Mucosa of descending colon (tissue), 3 donors: ENCODE measurements around the gene TFDP1. TPM values are rescaled to one million over a fixed set of nuclear protein-coding genes. Genes with fewer than 3 reads are reported as not detected.

Source experiments
- ATAC-seq: fragments of 200-7000 bp; cut with Tn5 transposase; one replicate; pipeline ENCODE4 v1.9.1; 2020; ENCODE audit warnings: mild to moderate bottlenecking, moderate library complexity
- DNase-seq, 3 donors: peaks; one replicate each; pipeline ENCODE4 v3.0.0-alpha.2; 2020
- H3K36me3 ChIP-seq: fragments of 200-600 bp; one replicate; pipeline ENCODE4 v1.8.0; 2021; ENCODE audit warnings: low read depth, mild to moderate bottlenecking
- H3K4me1 ChIP-seq: fragments of 200-600 bp; one replicate; pipeline ENCODE4 v1.8.0; 2021; ENCODE audit warnings: low read depth, mild to moderate bottlenecking
- H3K4me3 ChIP-seq: fragments of 200-600 bp; one replicate; pipeline ENCODE4 v1.8.0; 2021; ENCODE audit warnings: mild to moderate bottlenecking
- H3K9me3 ChIP-seq: fragments of 200-600 bp; one replicate; pipeline ENCODE4 v1.8.0; 2021; ENCODE audit warnings: mild to moderate bottlenecking
- intact Hi-C, 2 donors: fragments of 100-400 bp; cut with DNase I in 1 of 2; cut with micrococcal nuclease in 1 of 2; formaldehyde crosslinking; loops; one replicate each; pipeline versions ENCODE4 v1.11.0 to v1.11.1; 2022; cut with DNase I, micrococcal nuclease
- total RNA-seq, 3 donors: library from RNA; stranded (reverse); fragmentation: NEBNext Ultra II Directional in 2 of 3; extraction: Animal tissue kit (Norgen Biotek cat#: 25700) in 2 of 3; gene quantifications; one replicate each; pipeline versions ENCODE4 v1.2.1 to v1.2.4, GENCODE V29; 2021 to 2023
- TF ChIP-seq, protein P1 (sequence below): fragments of 200-600 bp; IDR thresholded peaks from one replicate; pipeline ENCODE4 v1.8.0; 2022; ENCODE audit warnings: antibody characterized with exemption, mild to moderate bottlenecking
- donor health status: DM: no; HTN: no; CAD: no; lungs with moderate emphysema.
- donor health status: DM: no; HTN: no; CAD: no.
- donor health status: DM: no; HTN: yes; CAD: no.

The TFDP1 gene
- total RNA-seq, 3 donors from 2014 or later = 52.7 to 66.4 (median 54.3) TPM

DNA sequence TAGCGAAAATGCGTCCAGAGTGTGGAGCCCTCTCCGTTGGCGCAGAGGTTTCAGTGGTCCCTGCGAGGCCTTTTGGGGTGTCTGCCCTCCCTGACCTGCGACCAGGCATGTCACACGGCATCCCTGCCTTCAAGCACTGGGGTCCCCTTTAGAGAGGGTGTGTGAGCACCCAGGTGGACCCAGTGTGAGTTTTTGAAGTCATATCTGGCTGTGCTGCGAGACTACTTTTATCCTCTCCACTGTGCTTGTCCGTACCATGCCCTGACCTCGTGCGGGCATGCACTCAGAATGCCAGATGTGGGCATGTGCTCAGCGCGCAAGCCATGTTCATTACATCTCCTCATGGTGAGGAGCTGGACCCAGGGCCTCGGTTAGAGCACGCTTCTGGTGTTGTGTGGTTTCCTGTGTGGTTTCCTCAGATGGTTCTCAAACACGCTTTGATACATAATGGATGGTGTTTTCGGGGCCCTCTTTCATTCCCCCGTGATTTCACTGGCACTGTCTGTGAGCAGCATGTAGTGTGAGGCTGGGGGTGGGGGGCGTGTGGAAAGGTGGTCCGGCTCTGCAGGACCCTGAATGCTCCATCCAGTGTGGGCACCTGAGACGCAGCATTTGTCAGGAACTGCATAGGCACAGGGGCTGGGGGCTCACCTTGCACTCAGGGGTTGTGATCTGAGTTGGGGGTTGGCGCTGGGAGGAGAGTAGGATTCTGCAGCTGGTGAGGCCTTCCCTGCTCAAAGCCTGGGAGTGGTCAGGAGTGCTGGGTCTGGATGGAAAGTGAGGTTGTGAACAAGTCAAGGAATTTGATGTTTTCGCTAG lies 2.3 kb downstream of the TFDP1 start:
- TF ChIP-seq, protein P1, sequence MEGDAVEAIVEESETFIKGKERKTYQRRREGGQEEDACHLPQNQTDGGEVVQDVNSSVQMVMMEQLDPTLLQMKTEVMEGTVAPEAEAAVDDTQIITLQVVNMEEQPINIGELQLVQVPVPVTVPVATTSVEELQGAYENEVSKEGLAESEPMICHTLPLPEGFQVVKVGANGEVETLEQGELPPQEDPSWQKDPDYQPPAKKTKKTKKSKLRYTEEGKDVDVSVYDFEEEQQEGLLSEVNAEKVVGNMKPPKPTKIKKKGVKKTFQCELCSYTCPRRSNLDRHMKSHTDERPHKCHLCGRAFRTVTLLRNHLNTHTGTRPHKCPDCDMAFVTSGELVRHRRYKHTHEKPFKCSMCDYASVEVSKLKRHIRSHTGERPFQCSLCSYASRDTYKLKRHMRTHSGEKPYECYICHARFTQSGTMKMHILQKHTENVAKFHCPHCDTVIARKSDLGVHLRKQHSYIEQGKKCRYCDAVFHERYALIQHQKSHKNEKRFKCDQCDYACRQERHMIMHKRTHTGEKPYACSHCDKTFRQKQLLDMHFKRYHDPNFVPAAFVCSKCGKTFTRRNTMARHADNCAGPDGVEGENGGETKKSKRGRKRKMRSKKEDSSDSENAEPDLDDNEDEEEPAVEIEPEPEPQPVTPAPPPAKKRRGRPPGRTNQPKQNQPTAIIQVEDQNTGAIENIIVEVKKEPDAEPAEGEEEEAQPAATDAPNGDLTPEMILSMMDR = no peak
- H3K4me3 ChIP-seq = no peak overlapping the region
- no peaks in the 10 kb centered on the region for H3K36me3 ChIP-seq
- no peaks in the 10 kb centered on the region for H3K9me3 ChIP-seq
- DNase-seq (peak in 1 of 3 donors; percentile 27), ATAC-seq (no peak)
- intact Hi-C loops = no loop called here
- H3K4me1 ChIP-seq = peaks cover 10% of the 10 kb centered on the region

DNA sequence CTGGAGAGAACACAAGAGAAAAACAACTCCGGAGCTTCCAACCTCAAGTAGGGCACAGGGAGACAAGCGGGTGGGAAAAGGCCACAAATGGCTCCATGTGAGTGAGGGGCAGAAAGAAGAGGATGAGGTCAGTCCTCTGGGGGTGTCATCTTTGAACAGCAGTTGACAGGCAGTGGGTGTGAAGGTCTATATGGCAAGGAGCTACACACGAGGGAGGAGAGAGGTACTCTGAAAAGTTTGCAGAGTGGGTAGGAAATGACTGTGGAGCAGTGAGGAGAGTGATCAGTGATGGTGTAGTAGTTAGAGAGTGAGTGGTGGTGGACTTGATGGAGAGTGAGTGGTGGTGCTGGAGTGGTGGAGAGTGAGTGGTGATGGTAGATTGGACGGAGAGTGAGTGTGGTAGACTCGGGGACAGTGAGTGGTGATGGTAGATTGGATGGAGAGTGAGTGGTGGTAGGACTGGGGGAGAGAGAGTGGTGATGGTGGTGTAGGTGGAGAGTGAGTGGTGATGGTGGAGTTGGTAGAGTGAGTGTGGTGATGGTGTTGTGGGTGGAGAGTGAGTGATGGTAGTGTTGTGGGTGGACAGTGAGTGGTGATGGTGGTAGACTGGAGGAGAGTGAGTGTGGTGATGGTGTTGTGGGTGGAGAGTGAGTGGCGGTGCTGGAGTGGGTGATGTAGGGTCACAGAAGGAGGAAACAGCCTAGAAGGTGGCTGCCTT lies 4.0 kb downstream of the TFDP1 start:
- TF ChIP-seq, protein P1 = no peak
- Histone ChIP-seq H3K4me1 (peaks cover 10% of the 10 kb centered on the region), H3K36me3 (no peaks in the 10 kb centered on the region), H3K9me3 (no peaks in the 10 kb centered on the region), H3K4me3 (no peak overlapping the region)
- intact Hi-C loops = no loop called here
- DNase-seq (no peak), ATAC-seq (no peak)

DNA sequence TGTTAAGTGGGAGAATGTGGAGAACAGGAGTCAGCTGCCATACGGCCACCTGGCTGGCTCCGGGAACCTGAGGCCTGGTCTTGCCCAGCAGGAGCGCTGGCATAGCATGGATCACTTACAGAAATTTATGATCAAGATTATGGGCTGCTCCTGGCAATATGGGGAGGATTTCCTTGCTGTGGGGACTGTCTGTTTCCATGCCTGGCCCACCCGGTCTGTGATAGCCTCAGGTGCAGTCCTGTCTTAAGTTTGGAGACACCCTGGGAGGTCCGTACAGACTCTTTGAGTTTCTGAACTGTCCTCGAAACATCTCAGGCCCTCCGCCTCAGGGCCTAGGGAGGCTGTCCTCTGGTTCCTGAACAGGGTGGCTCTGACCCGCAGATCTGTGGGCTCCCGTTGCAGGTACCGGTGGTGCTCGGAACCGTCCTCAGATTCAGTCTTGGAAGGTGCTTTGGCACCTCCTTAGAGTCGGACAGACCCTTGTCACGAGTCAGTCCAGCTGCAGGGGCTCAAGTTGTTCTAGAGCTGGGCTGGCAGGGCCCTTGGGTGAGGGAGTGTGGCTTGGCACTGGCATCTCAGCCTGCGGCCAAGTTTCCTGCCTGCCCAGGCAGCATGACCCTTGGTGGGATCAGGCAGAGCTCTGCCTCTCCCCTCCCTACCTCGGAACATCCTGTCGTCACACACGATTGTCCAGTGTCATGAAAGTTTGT lies 4.9 kb downstream of the TFDP1 start:
- no peak for ATAC-seq
- Histone ChIP-seq H3K9me3 (no peaks in the 10 kb centered on the region), H3K36me3 (no peaks in the 10 kb centered on the region), H3K4me3 (no peak overlapping the region), H3K4me1 (peaks cover 10% of the 10 kb centered on the region)
- peak in 1 of 3 donors; percentile 23 for DNase-seq
- TF ChIP-seq, protein P1 = no peak
- intact Hi-C loops = no loop called here

DNA sequence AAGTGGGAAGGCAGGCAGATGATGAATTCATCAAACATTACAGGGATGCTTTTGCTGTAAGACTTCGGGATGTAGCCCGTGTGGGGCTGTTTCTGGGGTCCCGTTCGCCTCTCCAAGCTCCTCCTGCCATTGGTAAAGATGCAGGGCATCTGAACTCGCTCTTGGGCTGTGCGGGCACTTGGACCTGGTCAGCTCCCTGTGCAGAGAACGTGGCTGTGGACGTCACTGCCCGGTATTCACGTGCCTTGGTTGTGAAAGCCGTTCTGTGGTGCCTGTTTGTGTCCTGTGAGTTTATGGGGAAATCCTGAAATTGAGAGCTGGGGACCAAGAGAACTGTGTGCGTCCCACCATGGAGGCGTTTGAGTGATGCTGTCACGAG lies 5.4 kb downstream of the TFDP1 start:
- Histone ChIP-seq H3K36me3 (no peaks in the 10 kb centered on the region), H3K4me1 (peaks cover 10% of the 10 kb centered on the region), H3K4me3 (no peak overlapping the region), H3K9me3 (no peaks in the 10 kb centered on the region)
- DNase-seq (no peak), ATAC-seq (no peak)
- intact Hi-C loops = no loop called here
- TF ChIP-seq, protein P1 = no peak

DNA sequence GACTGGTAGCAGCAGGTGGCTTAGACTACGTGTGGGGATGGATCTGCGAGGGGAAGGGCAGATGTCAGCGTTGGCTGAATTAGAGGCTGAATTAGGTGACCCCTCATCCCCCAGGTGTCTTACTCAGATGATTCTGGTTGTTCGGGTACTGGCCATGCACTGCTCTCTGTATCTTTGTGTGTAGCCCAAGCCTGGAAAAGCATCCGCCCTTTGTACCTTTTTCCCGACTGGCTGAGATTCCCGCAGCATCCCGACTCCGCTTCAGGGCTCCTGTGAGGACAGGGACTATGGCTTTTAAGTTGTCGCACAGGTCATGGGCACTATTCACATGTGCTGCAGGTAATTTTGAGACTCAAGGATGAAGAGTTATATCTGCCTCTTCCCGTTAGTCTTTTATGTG lies 7.2 kb downstream of the TFDP1 start:
- no peaks in the 10 kb centered on the region for H3K36me3 ChIP-seq

More for the DNA sequence above, 7.2 kb downstream of the TFDP1 start:
- TF ChIP-seq, protein P1 = no peak
- Histone ChIP-seq H3K9me3 (no peaks in the 10 kb centered on the region), H3K4me1 (no peaks in the 10 kb centered on the region), H3K4me3 (no peak overlapping the region)
- intact Hi-C loops = no loop called here
- DNase-seq = no peak
- ATAC-seq = no peak
